HG03095 (cell line): ENCODE measurements around the gene OPA1.
"Not testable (repeated sequence)": the region's sequence is repeated elsewhere in the genome, so short reads cannot be mapped to it uniquely, and the experiment has no call there.

ENCODE experiments used
- ATAC-seq: cut with Tn5 transposase; IDR thresholded peaks from one replicate; pipeline ENCODE4 v1.9.1; 2021; ENCODE audit warnings: moderate library complexity; ENCODE audit not compliant: unreplicated experiment

OPA1 gene

GRCh38 chr3:193589616-193590015 is 3.4 kb upstream of the OPA1 start:
- ATAC-seq: no peak

- no peak for ATAC-seq
Measured at GRCh38 chr3:193590088-193590856, 2.7 kb upstream of the OPA1 start.

- peak; percentile 12 for ATAC-seq
Measured at GRCh38 chr3:193593668-193594030, 641 bp downstream of the OPA1 start.

GRCh38 chr3:193594946-193595689 is 2.1 kb downstream of the OPA1 start:
- ATAC-seq: no peak

GRCh38 chr3:193595939-193596487 is 3.0 kb downstream of the OPA1 start:
- ATAC-seq: no peak

- ATAC-seq: no peak
Measured at GRCh38 chr3:193598202-193598601, 5.2 kb downstream of the OPA1 start.

- ATAC-seq: no peak
Measured at GRCh38 chr3:193599393-193599792, 6.4 kb downstream of the OPA1 start.

- ATAC-seq: peak; percentile 77
Measured at GRCh38 chr3:193605876-193606275, 12.9 kb downstream of the OPA1 start.

- not testable (repeated sequence) for ATAC-seq
Measured at GRCh38 chr3:193606892-193607291, 13.9 kb downstream of the OPA1 start.

- ATAC-seq: not testable (repeated sequence)
Measured at GRCh38 chr3:193610516-193610915, 17.5 kb downstream of the OPA1 start.

GRCh38 chr3:193614430-193614829 is 21.4 kb downstream of the OPA1 start:
- no peak for ATAC-seq

- ATAC-seq: no peak
Measured at GRCh38 chr3:193617628-193618027, 24.6 kb downstream of the OPA1 start.

GRCh38 chr3:193620057-193620456 is 27.0 kb downstream of the OPA1 start:
- peak; percentile 52 for ATAC-seq

GRCh38 chr3:193620650-193621049 is 27.6 kb downstream of the OPA1 start:
- peak; percentile 85 for ATAC-seq

- no peak for ATAC-seq
Measured at GRCh38 chr3:193621127-193621526, 28.1 kb downstream of the OPA1 start.

GRCh38 chr3:193630005-193630404 is 37.0 kb downstream of the OPA1 start:
- no peak for ATAC-seq

- no peak for ATAC-seq
Measured at GRCh38 chr3:193637831-193638230, 44.8 kb downstream of the OPA1 start.

- no peak for ATAC-seq
Measured at GRCh38 chr3:193638833-193639232, 45.8 kb downstream of the OPA1 start.

GRCh38 chr3:193640165-193640715 is 47.2 kb downstream of the OPA1 start:
- no peak for ATAC-seq

- ATAC-seq: no peak
Measured at GRCh38 chr3:193640728-193641439, 47.9 kb downstream of the OPA1 start.

- no peak for ATAC-seq
Measured at GRCh38 chr3:193641440-193641775, 48.4 kb downstream of the OPA1 start.
